Smooth muscle cell (in vitro differentiated cells): Measurements from ENCODE around the gene COASY. TPM values are rescaled to one million over a fixed set of nuclear protein-coding genes. Genes with fewer than 3 reads are reported as not detected.

Experiments used
- DNase-seq: peaks from one replicate; lab custom pipeline; 2025; ENCODE audit not compliant: unreplicated experiment; lab: John Stamatoyannopoulos, UW
- H2AFZ ChIP-seq: fragments of 200-600 bp; sonication (generic); 2 replicates; pipeline ENCODE4 v1.6.0; 2016; ENCODE audit warnings: antibody characterized with exemption, low read depth, mild to moderate bottlenecking
- H3F3A ChIP-seq: fragments of 200-600 bp; sonication (generic); 2 replicates; pipeline ENCODE4 v1.6.0; 2017; ENCODE audit warnings: antibody characterized with exemption, low read depth
- H3K27ac ChIP-seq: fragments of 200-600 bp; sonication (generic); 2 replicates; pipeline ENCODE4 v1.5.1; 2016; ENCODE audit warnings: low read depth, mild to moderate bottlenecking
- H3K27me3 ChIP-seq: fragments of 200-600 bp; sonication (generic); 2 replicates; pipeline ENCODE4 v1.6.1; 2016; ENCODE audit warnings: low read depth, mild to moderate bottlenecking
- H3K36me3 ChIP-seq: fragments of 200-600 bp; sonication (generic); 2 replicates; pipeline ENCODE4 v1.5.1; 2016; ENCODE audit warnings: low read depth
- H3K4me1 ChIP-seq: fragments of 200-600 bp; sonication (generic); 2 replicates; pipeline ENCODE4 v1.5.1; 2016; ENCODE audit warnings: low read depth
- H3K4me2 ChIP-seq: fragments of 200-600 bp; sonication (generic); 2 replicates; pipeline ENCODE4 v1.6.0; 2016; ENCODE audit warnings: mild to moderate bottlenecking
- H3K4me3 ChIP-seq: fragments of 200-600 bp; sonication (generic); 2 replicates; pipeline ENCODE4 v1.5.1; 2016; ENCODE audit warnings: mild to moderate bottlenecking
- H3K79me2 ChIP-seq: fragments of 200-600 bp; sonication (generic); 2 replicates; pipeline ENCODE4 v1.6.0; 2016; ENCODE audit warnings: low read depth, mild to moderate bottlenecking
- H3K9ac ChIP-seq: fragments of 200-600 bp; sonication (generic); 2 replicates; pipeline ENCODE4 v1.6.0; 2016; ENCODE audit warnings: low read depth
- H3K9me3 ChIP-seq: fragments of 200-600 bp; sonication (generic); replicated peaks from 2 replicates; pipeline ENCODE4 v1.5.1; 2016; ENCODE audit warnings: low read depth
- H4K20me1 ChIP-seq: fragments of 200-600 bp; sonication (generic); 2 replicates; pipeline ENCODE4 v1.6.0; 2016; ENCODE audit warnings: low read depth
- CTCF ChIP-seq: fragments of 200-600 bp; sonication (generic); IDR thresholded peaks from 2 replicates; pipeline ENCODE4 v1.5.1; 2017; ENCODE audit warnings: borderline replicate concordance, mild to moderate bottlenecking, antibody characterized with exemption; ENCODE audit not compliant: insufficient read depth, poor library complexity, severe bottlenecking
- WGBS: methylation state at CpG from one replicate; pipeline ENCODE4 v1.1.7; 2016; ENCODE audit warnings: low lambda C conversion rate; 5-methylcytosine and 5-hydroxymethylcytosine counted together
- polyA plus RNA-seq: library from polyadenylated mRNA; unstranded; fragments of >200 nt; fragmentation: Nextera tagmentation; extraction: Ambion mirVana; gene quantifications from 2 replicates; pipeline ENCODE4 v1.2.1, GENCODE V29; 2016
- total RNA-seq: library from RNA; depleted of rRNA; stranded (reverse); fragments of >200 nt; gene quantifications from 2 replicates; pipeline ENCODE4 v1.2.3, GENCODE V29; 2014

Gene COASY
- total and polyA plus RNA-seq, 2 experiments from 2014 or later: 23.2 to 68.2 TPM

- WGBS: 92% methylated on average over 7 of the region's 7 CpGs
- Histone ChIP-seq H3K4me2 (no peak overlapping the region), H3K9me3 (no peaks in the 10 kb centered on the region), H3F3A (no peaks in the 10 kb centered on the region), H3K9ac (no peak overlapping the region), H3K4me1 (peaks cover 11% of the 10 kb centered on the region), H3K79me2 (peaks cover 98% of the 10 kb centered on the region), H4K20me1 (peaks cover 96% of the 10 kb centered on the region), H3K4me3 (no peak overlapping the region), H3K27ac (no peak overlapping the region), H2AFZ (no peak overlapping the region), H3K36me3 (no peaks in the 10 kb centered on the region), H3K27me3 (no peaks in the 10 kb centered on the region)
- no peak for DNase-seq
- TF ChIP-seq CTCF: no peak
Measured at GRCh38 chr17:42603318-42603717, 41.4 kb downstream of the COASY start.

GRCh38 chr17:42607769-42608168 is 45.8 kb downstream of the COASY start:
- Histone ChIP-seq H3K9ac (peak overlapping the region; percentile 82), H3K36me3 (no peaks in the 10 kb centered on the region), H2AFZ (no peak overlapping the region), H3K4me3 (peak overlapping the region; percentile 79), H3K9me3 (no peaks in the 10 kb centered on the region), H3K4me2 (peak overlapping the region; percentile 94), H3K27me3 (no peaks in the 10 kb centered on the region), H3F3A (no peaks in the 10 kb centered on the region), H3K27ac (no peak overlapping the region), H3K4me1 (peaks cover 17% of the 10 kb centered on the region), H3K79me2 (peaks cover 73% of the 10 kb centered on the region), H4K20me1 (peaks cover 57% of the 10 kb centered on the region)
- 81% methylated on average over 3 of the region's 3 CpGs for WGBS
- TF ChIP-seq CTCF: no peak
- DNase-seq: no peak

- H3K4me2 ChIP-seq: peak overlapping the region; percentile 94
- no peaks in the 10 kb centered on the region for H3F3A ChIP-seq
- peak overlapping the region; percentile 92 for H2AFZ ChIP-seq
- TF ChIP-seq CTCF: no peak
- H4K20me1 ChIP-seq: peaks cover 49% of the 10 kb centered on the region
- no peak for DNase-seq
- peaks cover 17% of the 10 kb centered on the region for H3K4me1 ChIP-seq
- H3K79me2 ChIP-seq: peaks cover 66% of the 10 kb centered on the region
- no peaks in the 10 kb centered on the region for H3K9me3 ChIP-seq
- H3K36me3 ChIP-seq: no peaks in the 10 kb centered on the region
- WGBS: 2% methylated on average over 30 of the region's 30 CpGs
- H3K27me3 ChIP-seq: no peaks in the 10 kb centered on the region
- H3K4me3 ChIP-seq: peak overlapping the region; percentile 79
- peak overlapping the region; percentile 66 for H3K27ac ChIP-seq
- peak overlapping the region; percentile 82 for H3K9ac ChIP-seq
Measured at GRCh38 chr17:42608305-42609181, 46.6 kb downstream of the COASY start.
